Fibroblast of lung (primary cell): ENCODE data around the gene CHI3L1. TPM values are rescaled to one million over a fixed set of nuclear protein-coding genes. Genes with fewer than 3 reads are reported as not detected.
A peak's percentile ranks its signal among the peaks of the same experiment; 100 is the strongest.

ENCODE experiments used
- DNase-seq, 2 donors: peaks; one replicate each; pipeline versions ENCODE4 v3.0.0 to v3.0.0-alpha.2; 2010; ENCODE audit warnings: low read depth in 2 of 2
- H2AFZ ChIP-seq: 2 replicates; pipeline ENCODE4 v1.5.1; 2012; ENCODE audit warnings: low read length, control low read depth, inconsistent platforms
- H3K27ac ChIP-seq: 2 replicates; pipeline ENCODE4 v1.5.1; 2011; ENCODE audit warnings: low read length, control low read depth; ENCODE audit not compliant: insufficient read depth
- H3K27me3 ChIP-seq: 2 replicates; pipeline ENCODE4 v1.5.1; 2011; ENCODE audit warnings: mild to moderate bottlenecking, low read length; ENCODE audit not compliant: control insufficient read depth, insufficient read depth
- H3K36me3 ChIP-seq: 2 replicates; pipeline ENCODE4 v1.5.1; 2011; ENCODE audit warnings: low read length; ENCODE audit not compliant: control insufficient read depth, insufficient read depth
- H3K4me1 ChIP-seq: 2 replicates; pipeline ENCODE4 v1.5.1; 2011; ENCODE audit warnings: low read length; ENCODE audit not compliant: control insufficient read depth, insufficient read depth; ENCODE audit errors: extremely low read depth
- H3K4me2 ChIP-seq: 2 replicates; pipeline ENCODE4 v1.5.1; 2011; ENCODE audit warnings: low read length, control low read depth; ENCODE audit not compliant: insufficient read depth; ENCODE audit errors: extremely low read depth
- H3K4me3 ChIP-seq, 4 experiments: fragments of 200-600 bp in 1 of 4; sonication (generic) in 1 of 4; replicated peaks in 1 of 4; 2 replicates each; pipeline ENCODE4 v1.5.1; 2011 to 2016; ENCODE audit warnings: low read length in 4 of 4, low read depth in 3 of 4, mild to moderate bottlenecking in 3 of 4, control low read depth in 2 of 4, inconsistent platforms in 1 of 4, mixed read lengths in 1 of 4; ENCODE audit not compliant: insufficient read depth in 1 of 4; ENCODE audit errors: control extremely low read depth in 1 of 4
- H3K79me2 ChIP-seq: 2 replicates; pipeline ENCODE4 v1.5.1; 2012; ENCODE audit warnings: mild to moderate bottlenecking, low read length, inconsistent platforms; ENCODE audit not compliant: control insufficient read depth, insufficient read depth
- H3K9ac ChIP-seq: 2 replicates; pipeline ENCODE4 v1.5.1; 2011; ENCODE audit warnings: mild to moderate bottlenecking, low read length, control low read depth; ENCODE audit not compliant: insufficient read depth
- H3K9me3 ChIP-seq: 2 replicates; pipeline ENCODE4 v1.5.1; 2012; ENCODE audit warnings: low read depth, low read length; ENCODE audit not compliant: control insufficient read depth, insufficient read depth
- H4K20me1 ChIP-seq: 2 replicates; pipeline ENCODE4 v1.5.1; 2011; ENCODE audit warnings: low read length; ENCODE audit not compliant: control insufficient read depth, insufficient read depth; ENCODE audit errors: extremely low read depth
- EZH2 ChIP-seq: IDR thresholded peaks from 2 replicates; pipeline ENCODE4 v1.5.1; 2012; ENCODE audit warnings: low read length, control low read depth, mild to moderate bottlenecking; ENCODE audit errors: missing control alignments
- polyA plus RNA-seq, 2 donors: library from polyadenylated mRNA; depleted of rRNA in 1 of 2; stranded (reverse) in 1 of 2; unstranded in 1 of 2; fragments of >200 nt; gene quantifications; 2 replicates each; pipeline ENCODE4 v1.2.1, GENCODE V29; 2011 to 2012; ENCODE audit warnings: missing spikeins in 1 of 2
- total RNA-seq: library from RNA; depleted of rRNA; stranded (reverse); fragments of >200 nt; gene quantifications from 2 replicates; pipeline ENCODE4 v1.2.1, GENCODE V29; 2014
- TF ChIP-seq, protein P1 (sequence below), 2 donors: IDR thresholded peaks in 1 of 2; conservative IDR thresholded peaks in 1 of 2; 1 replicate in 1 of 2; 2 replicates in 1 of 2; pipeline ENCODE4 v1.5.1; 2011 to 2012; ENCODE audit warnings: low read length in 2 of 2, control low read depth in 1 of 2, inconsistent platforms in 1 of 2, low read depth in 1 of 2, mild to moderate bottlenecking in 1 of 2

CHI3L1 gene
- total and polyA plus RNA-seq, 2 donors (not counting 1 experiment from before 2014, with no cell fraction given) = 3.0 to 42.8 TPM

GRCh38 chr1:203146042-203146369, 40.5 kb downstream of the CHI3L1 start:
- TF ChIP-seq EZH2 = no peak
- TF ChIP-seq, protein P1, sequence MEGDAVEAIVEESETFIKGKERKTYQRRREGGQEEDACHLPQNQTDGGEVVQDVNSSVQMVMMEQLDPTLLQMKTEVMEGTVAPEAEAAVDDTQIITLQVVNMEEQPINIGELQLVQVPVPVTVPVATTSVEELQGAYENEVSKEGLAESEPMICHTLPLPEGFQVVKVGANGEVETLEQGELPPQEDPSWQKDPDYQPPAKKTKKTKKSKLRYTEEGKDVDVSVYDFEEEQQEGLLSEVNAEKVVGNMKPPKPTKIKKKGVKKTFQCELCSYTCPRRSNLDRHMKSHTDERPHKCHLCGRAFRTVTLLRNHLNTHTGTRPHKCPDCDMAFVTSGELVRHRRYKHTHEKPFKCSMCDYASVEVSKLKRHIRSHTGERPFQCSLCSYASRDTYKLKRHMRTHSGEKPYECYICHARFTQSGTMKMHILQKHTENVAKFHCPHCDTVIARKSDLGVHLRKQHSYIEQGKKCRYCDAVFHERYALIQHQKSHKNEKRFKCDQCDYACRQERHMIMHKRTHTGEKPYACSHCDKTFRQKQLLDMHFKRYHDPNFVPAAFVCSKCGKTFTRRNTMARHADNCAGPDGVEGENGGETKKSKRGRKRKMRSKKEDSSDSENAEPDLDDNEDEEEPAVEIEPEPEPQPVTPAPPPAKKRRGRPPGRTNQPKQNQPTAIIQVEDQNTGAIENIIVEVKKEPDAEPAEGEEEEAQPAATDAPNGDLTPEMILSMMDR (conservative IDR thresholded peaks at IDR 0.05 in 1 of 2, IDR thresholded peaks at IDR 0.05 in 1 of 2; ENCODE audit: low read depth in 1 of 2, low read length in 2 of 2) = no peak
- Histone ChIP-seq H3K4me1 (peaks cover 3% of the 10 kb centered on the region), H3K27ac (no peak overlapping the region), H4K20me1 (no peaks in the 10 kb centered on the region), H3K4me3 (no peak overlapping the region), H3K36me3 (no peaks in the 10 kb centered on the region), H3K27me3 (no peaks in the 10 kb centered on the region), H2AFZ (no peak overlapping the region), H3K79me2 (no peaks in the 10 kb centered on the region), H3K4me2 (no peak overlapping the region), H3K9me3 (no peaks in the 10 kb centered on the region), H3K9ac (no peak overlapping the region)
- DNase-seq = no peak

GRCh38 chr1:203145321-203146041, 41.0 kb downstream of the CHI3L1 start:
- H3K27me3 ChIP-seq = no peaks in the 10 kb centered on the region
- H2AFZ ChIP-seq = no peak overlapping the region
- H3K79me2 ChIP-seq = no peaks in the 10 kb centered on the region
- no peak overlapping the region for H3K27ac ChIP-seq
- H3K9ac ChIP-seq = no peak overlapping the region
- H3K4me3 ChIP-seq = no peak overlapping the region
- H4K20me1 ChIP-seq = no peaks in the 10 kb centered on the region
- no peaks in the 10 kb centered on the region for H3K9me3 ChIP-seq
- no peak for TF ChIP-seq EZH2
- TF ChIP-seq, protein P1 (conservative IDR thresholded peaks at IDR 0.05 in 1 of 2, IDR thresholded peaks at IDR 0.05 in 1 of 2; ENCODE audit: low read depth in 1 of 2, low read length in 2 of 2) = no peak
- H3K36me3 ChIP-seq = no peaks in the 10 kb centered on the region
- no peak overlapping the region for H3K4me2 ChIP-seq
- DNase-seq = no peak
- H3K4me1 ChIP-seq = peaks cover 3% of the 10 kb centered on the region

DNA sequence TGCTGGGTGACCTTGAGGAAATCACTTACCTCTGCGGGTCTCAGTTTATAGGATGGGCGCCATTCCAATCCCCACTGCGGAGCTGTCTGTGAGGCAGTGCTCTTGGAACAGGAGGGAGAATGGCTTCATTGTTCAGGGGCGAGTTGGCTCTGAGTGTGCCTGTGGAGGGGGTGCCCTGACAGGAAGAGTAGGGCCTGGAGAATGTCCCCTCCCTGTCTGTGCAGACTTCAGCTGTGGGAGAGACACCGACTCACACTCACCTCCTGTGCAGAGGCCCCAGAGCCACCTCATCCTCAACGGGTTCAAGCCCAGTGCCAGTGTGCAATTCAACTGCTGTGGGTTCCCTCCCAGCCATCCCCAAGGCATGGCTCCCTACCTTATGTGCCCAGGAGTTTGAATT, 41.8 kb downstream of the CHI3L1 start:
- H3K4me2 ChIP-seq = no peak overlapping the region
- DNase-seq = peak in 1 of 2 donors; percentile 39
- H3K36me3 ChIP-seq = no peaks in the 10 kb centered on the region
- H3K27me3 ChIP-seq = no peaks in the 10 kb centered on the region
- H3K9me3 ChIP-seq = no peaks in the 10 kb centered on the region
- H3K9ac ChIP-seq = no peak overlapping the region
- H3K4me1 ChIP-seq = peaks cover 3% of the 10 kb centered on the region
- H4K20me1 ChIP-seq = no peaks in the 10 kb centered on the region
- H3K27ac ChIP-seq = no peak overlapping the region
- H3K4me3 ChIP-seq = no peak overlapping the region
- H3K79me2 ChIP-seq = no peaks in the 10 kb centered on the region
- no peak for TF ChIP-seq EZH2
- TF ChIP-seq, protein P1 (conservative IDR thresholded peaks at IDR 0.05 in 1 of 2, IDR thresholded peaks at IDR 0.05 in 1 of 2; ENCODE audit: low read depth in 1 of 2, low read length in 2 of 2) = no peak
- no peak overlapping the region for H2AFZ ChIP-seq
